ENCODE data around the gene MT1B. TPM values are rescaled to one million over a fixed set of nuclear protein-coding genes. Genes with fewer than 3 reads are reported as not detected.

The MT1B gene
- total and polyA plus RNA-seq, 2 experiments from 2014 or later: 0.47 TPM; not detected in 1

GRCh38 chr16:56639045-56639444 is 12.6 kb upstream of the MT1B start:
- WGBS (ENCODE audit: low lambda C conversion rate, missing lambda C conversion rate): 27% methylated on average over 1 of the region's 1 CpG
- Histone ChIP-seq H3K27me3 (peaks cover 100% of the 10 kb centered on the region), H3K9me2 (replicated peaks; ENCODE audit: insufficient read depth) (no peaks in the 10 kb centered on the region), H4K20me1 (ENCODE audit: insufficient read depth, poor library complexity, severe bottlenecking) (no peaks in the 10 kb centered on the region), H3K36me3 (replicated peaks; ENCODE audit: insufficient read depth, low read depth) (no peaks in the 10 kb centered on the region), H3K79me2 (no peaks in the 10 kb centered on the region), H2AFZ (no peak overlapping the region), H3K4me3 (no peak overlapping the region), H3K9me3 (ENCODE audit: low read depth) (no peaks in the 10 kb centered on the region), H3K4me2 (no peak overlapping the region), H3K4me1 (ENCODE audit: insufficient read depth) (peaks cover 19% of the 10 kb centered on the region), H3K27ac (no peak overlapping the region)
- no peak for DNase-seq (ENCODE audit: low spot score)
- TF ChIP-seq, protein P1, sequence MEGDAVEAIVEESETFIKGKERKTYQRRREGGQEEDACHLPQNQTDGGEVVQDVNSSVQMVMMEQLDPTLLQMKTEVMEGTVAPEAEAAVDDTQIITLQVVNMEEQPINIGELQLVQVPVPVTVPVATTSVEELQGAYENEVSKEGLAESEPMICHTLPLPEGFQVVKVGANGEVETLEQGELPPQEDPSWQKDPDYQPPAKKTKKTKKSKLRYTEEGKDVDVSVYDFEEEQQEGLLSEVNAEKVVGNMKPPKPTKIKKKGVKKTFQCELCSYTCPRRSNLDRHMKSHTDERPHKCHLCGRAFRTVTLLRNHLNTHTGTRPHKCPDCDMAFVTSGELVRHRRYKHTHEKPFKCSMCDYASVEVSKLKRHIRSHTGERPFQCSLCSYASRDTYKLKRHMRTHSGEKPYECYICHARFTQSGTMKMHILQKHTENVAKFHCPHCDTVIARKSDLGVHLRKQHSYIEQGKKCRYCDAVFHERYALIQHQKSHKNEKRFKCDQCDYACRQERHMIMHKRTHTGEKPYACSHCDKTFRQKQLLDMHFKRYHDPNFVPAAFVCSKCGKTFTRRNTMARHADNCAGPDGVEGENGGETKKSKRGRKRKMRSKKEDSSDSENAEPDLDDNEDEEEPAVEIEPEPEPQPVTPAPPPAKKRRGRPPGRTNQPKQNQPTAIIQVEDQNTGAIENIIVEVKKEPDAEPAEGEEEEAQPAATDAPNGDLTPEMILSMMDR (IDR thresholded peaks at IDR 0.05; ENCODE audit: poor library complexity): no peak
- TF ChIP-seq EZH2phosphoT487 (IDR thresholded peaks at IDR 0.05; ENCODE audit: low read depth, severe bottlenecking, unreplicated experiment) (no peak), EZH2 (IDR thresholded peaks at IDR 0.05; ENCODE audit: borderline replicate concordance) (no peak)

GRCh38 chr16:56640076-56640475 is 11.6 kb upstream of the MT1B start:
- H3K36me3 ChIP-seq (replicated peaks; ENCODE audit: insufficient read depth, low read depth): no peaks in the 10 kb centered on the region
- H3K79me2 ChIP-seq: no peaks in the 10 kb centered on the region
- H3K27ac ChIP-seq: no peak overlapping the region
- peaks cover 16% of the 10 kb centered on the region for H3K4me1 ChIP-seq (ENCODE audit: insufficient read depth)
- 80% methylated on average over 1 of the region's 1 CpG for WGBS (ENCODE audit: low lambda C conversion rate, missing lambda C conversion rate)
- H4K20me1 ChIP-seq (ENCODE audit: insufficient read depth, poor library complexity, severe bottlenecking): no peaks in the 10 kb centered on the region
- no peak overlapping the region for H2AFZ ChIP-seq
- DNase-seq (ENCODE audit: low spot score): no peak
- H3K4me2 ChIP-seq: no peak overlapping the region
- no peaks in the 10 kb centered on the region for H3K9me3 ChIP-seq (ENCODE audit: low read depth)
- peaks cover 100% of the 10 kb centered on the region for H3K27me3 ChIP-seq
- H3K4me3 ChIP-seq: no peak overlapping the region
- TF ChIP-seq EZH2phosphoT487 (IDR thresholded peaks at IDR 0.05; ENCODE audit: low read depth, severe bottlenecking, unreplicated experiment) (no peak), EZH2 (IDR thresholded peaks at IDR 0.05; ENCODE audit: borderline replicate concordance) (no peak)
- TF ChIP-seq, protein P1 (IDR thresholded peaks at IDR 0.05; ENCODE audit: poor library complexity): no peak
- no peaks in the 10 kb centered on the region for H3K9me2 ChIP-seq (replicated peaks; ENCODE audit: insufficient read depth)

DNA sequence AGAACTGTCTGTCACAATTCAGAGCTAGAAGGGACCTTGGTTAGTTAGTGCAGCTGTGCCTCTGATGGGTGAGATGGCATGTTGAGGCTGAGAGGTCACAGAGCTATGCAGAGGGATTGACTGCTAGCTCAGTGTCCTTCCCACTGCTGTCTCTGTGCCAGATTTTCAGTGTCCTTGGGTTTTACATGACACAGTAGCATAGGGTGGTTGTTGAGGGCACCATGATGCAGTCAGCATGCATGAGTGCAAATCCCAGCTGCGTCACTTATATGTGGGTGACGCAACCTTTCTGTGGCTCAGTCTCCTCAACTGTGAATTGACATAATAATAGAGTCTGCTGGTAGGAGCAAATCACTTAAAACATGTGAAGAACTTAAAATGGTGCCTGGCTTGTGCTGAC is 10.5 kb upstream of the MT1B start:
- H3K27me3 ChIP-seq: peaks cover 100% of the 10 kb centered on the region

More for the DNA sequence above, 10.5 kb upstream of the MT1B start:
- no peak overlapping the region for H2AFZ ChIP-seq
- H3K79me2 ChIP-seq: no peaks in the 10 kb centered on the region
- H3K36me3 ChIP-seq (replicated peaks; ENCODE audit: insufficient read depth, low read depth): no peaks in the 10 kb centered on the region
- TF ChIP-seq EZH2phosphoT487 (IDR thresholded peaks at IDR 0.05; ENCODE audit: low read depth, severe bottlenecking, unreplicated experiment): no peak
- no peak for TF ChIP-seq EZH2 (IDR thresholded peaks at IDR 0.05; ENCODE audit: borderline replicate concordance)
- TF ChIP-seq, protein P1 (IDR thresholded peaks at IDR 0.05; ENCODE audit: poor library complexity): no peak
- no peak overlapping the region for H3K4me3 ChIP-seq
- 78% methylated on average over 2 of the region's 2 CpGs for WGBS (ENCODE audit: low lambda C conversion rate, missing lambda C conversion rate)
- H3K27ac ChIP-seq: no peak overlapping the region
- no peak for DNase-seq (ENCODE audit: low spot score)
- H3K9me3 ChIP-seq (ENCODE audit: low read depth): no peaks in the 10 kb centered on the region
- no peak overlapping the region for H3K4me2 ChIP-seq
- H3K9me2 ChIP-seq (replicated peaks; ENCODE audit: insufficient read depth): no peaks in the 10 kb centered on the region
- H3K4me1 ChIP-seq (ENCODE audit: insufficient read depth): peaks cover 10% of the 10 kb centered on the region
- H4K20me1 ChIP-seq (ENCODE audit: insufficient read depth, poor library complexity, severe bottlenecking): no peaks in the 10 kb centered on the region

All from hepatocyte (in vitro differentiated cells).